ENCODE measurements around the gene CSMD2. TPM values are rescaled to one million over a fixed set of nuclear protein-coding genes. Genes with fewer than 3 reads are reported as not detected.

CSMD2 gene
- total and polyA plus RNA-seq, 2 of the 4 experiments (the other 2 are of a cell fraction) = under 0.01 to 0.36 TPM

DNA sequence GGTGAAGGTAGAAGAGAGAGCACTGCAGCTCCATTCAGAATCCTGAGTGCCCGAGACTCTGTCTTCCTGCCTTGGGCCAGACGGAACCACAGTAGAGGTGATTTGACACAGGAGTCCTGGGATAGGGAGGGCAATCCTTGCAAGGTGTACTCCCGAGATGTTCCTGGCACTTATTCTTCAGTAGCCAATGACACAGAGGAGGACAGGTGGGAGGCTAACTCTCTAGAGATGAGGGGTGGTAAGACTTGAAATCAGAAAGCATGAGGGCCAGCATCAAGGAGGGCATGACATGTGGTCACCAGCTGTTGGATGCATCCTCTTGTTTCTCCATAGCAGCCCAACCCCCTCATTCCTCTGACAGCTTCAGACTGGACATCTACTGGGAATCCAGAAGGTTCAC, 56.3 kb downstream of the CSMD2 start:
- Histone ChIP-seq H2AK5ac (ENCODE audit: low read depth, low read length) (no peak overlapping the region), H3K14ac (replicated peaks; ENCODE audit: low read depth, low read length) (no peak overlapping the region), H3K9me1 (ENCODE audit: insufficient read depth, low read length) (no peaks in the 10 kb centered on the region), H4K5ac (ENCODE audit: low read depth, low read length) (no peak overlapping the region), H3K4ac (ENCODE audit: low read depth, low read length) (no peak overlapping the region), H3K27me3 (ENCODE audit: control insufficient read depth, insufficient read depth, low read length) (no peaks in the 10 kb centered on the region), H3K23ac (ENCODE audit: low read depth, low read length) (no peak overlapping the region), H3K4me1 (ENCODE audit: control insufficient read depth, insufficient read depth, low read length) (no peaks in the 10 kb centered on the region), H3K79me1 (ENCODE audit: low read depth in 1 of 2, low read length in 2 of 2) (no peaks in the 10 kb centered on the region), H2AFZ (replicated peaks; ENCODE audit: low read length, poor library complexity) (no peak overlapping the region), H4K91ac (ENCODE audit: insufficient read depth, low read depth, low read length) (no peak overlapping the region), H2BK120ac (ENCODE audit: low read depth, low read length) (no peak overlapping the region), H2BK20ac (ENCODE audit: low read depth, low read length) (no peak overlapping the region), H3K9ac (ENCODE audit: low read depth, low read length) (no peak overlapping the region), H3K9me3 (ENCODE audit: control insufficient read depth, insufficient read depth, low read length) (peaks cover 24% of the 10 kb centered on the region; the same call in 1 of the 2 replicates), H3K27ac (ENCODE audit: insufficient read depth, low read length) (no peak overlapping the region), H2BK15ac (ENCODE audit: low read depth, low read length) (no peak overlapping the region), H3K4me3 (ENCODE audit: insufficient read depth, low read depth, low read length) (no peak overlapping the region), H3K36me3 (ENCODE audit: control insufficient read depth, insufficient read depth, low read length) (no peaks in the 10 kb centered on the region), H3K56ac (ENCODE audit: extremely low read depth, insufficient read depth, low read length) (no peak overlapping the region), H4K8ac (ENCODE audit: low read depth in 2 of 2, low read length in 2 of 2) (no peak overlapping the region), H2AK9ac (replicated peaks; ENCODE audit: low read depth, low read length, poor library complexity) (no peak overlapping the region), H3K18ac (ENCODE audit: low read depth, low read length) (no peak overlapping the region), H3K4me2 (ENCODE audit: low read depth, low read length) (no peak overlapping the region), H4K20me1 (ENCODE audit: insufficient read depth, low read length) (no peaks in the 10 kb centered on the region), H2BK5ac (ENCODE audit: low read depth, low read length, poor library complexity, severe bottlenecking) (no peak overlapping the region)
- 50% methylated on average over 1 of the region's 3 CpGs; no CpG with 5 or more reads in 1 of the 2 experiments for whole genome bisulfite sequencing, 2 experiments (ENCODE audit: extremely low coverage in 2 of 2, insufficient read length in 1 of 2)
- no peak for ATAC-seq (ENCODE audit: low read depth)
- no peak for TF ChIP-seq RAD21 (IDR thresholded peaks at IDR 0.05; ENCODE audit: low read length)
- TF ChIP-seq SMC3 (IDR thresholded peaks at IDR 0.05; ENCODE audit: low read depth, low read length) = no peak
- no peak for TF ChIP-seq FOS (IDR thresholded peaks at IDR 0.05; ENCODE audit: low read depth, low read length)
- no peak for TF ChIP-seq CHD1 (IDR thresholded peaks at IDR 0.05; ENCODE audit: low read depth, low read length)
- TF ChIP-seq MAFK (IDR thresholded peaks at IDR 0.05; ENCODE audit: low read depth, low read length) = no peak
- TF ChIP-seq, protein P1, sequence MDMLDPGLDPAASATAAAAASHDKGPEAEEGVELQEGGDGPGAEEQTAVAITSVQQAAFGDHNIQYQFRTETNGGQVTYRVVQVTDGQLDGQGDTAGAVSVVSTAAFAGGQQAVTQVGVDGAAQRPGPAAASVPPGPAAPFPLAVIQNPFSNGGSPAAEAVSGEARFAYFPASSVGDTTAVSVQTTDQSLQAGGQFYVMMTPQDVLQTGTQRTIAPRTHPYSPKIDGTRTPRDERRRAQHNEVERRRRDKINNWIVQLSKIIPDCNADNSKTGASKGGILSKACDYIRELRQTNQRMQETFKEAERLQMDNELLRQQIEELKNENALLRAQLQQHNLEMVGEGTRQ (IDR thresholded peaks at IDR 0.05; ENCODE audit: low read depth, low read length) = no peak
- no peak for TF ChIP-seq POLR2A (IDR thresholded peaks at IDR 0.05; ENCODE audit: low read depth, low read length)
- TF ChIP-seq, protein P2, sequence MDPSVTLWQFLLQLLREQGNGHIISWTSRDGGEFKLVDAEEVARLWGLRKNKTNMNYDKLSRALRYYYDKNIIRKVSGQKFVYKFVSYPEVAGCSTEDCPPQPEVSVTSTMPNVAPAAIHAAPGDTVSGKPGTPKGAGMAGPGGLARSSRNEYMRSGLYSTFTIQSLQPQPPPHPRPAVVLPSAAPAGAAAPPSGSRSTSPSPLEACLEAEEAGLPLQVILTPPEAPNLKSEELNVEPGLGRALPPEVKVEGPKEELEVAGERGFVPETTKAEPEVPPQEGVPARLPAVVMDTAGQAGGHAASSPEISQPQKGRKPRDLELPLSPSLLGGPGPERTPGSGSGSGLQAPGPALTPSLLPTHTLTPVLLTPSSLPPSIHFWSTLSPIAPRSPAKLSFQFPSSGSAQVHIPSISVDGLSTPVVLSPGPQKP (IDR thresholded peaks at IDR 0.05; ENCODE audit: borderline replicate concordance, low read depth, low read length) = no peak
- TF ChIP-seq RFX5 (IDR thresholded peaks at IDR 0.05; ENCODE audit: low read depth, low read length) = no peak
- no peak for TF ChIP-seq CEBPB (IDR thresholded peaks at IDR 0.05; ENCODE audit: low read depth, low read length)
- TF ChIP-seq, protein P3, sequence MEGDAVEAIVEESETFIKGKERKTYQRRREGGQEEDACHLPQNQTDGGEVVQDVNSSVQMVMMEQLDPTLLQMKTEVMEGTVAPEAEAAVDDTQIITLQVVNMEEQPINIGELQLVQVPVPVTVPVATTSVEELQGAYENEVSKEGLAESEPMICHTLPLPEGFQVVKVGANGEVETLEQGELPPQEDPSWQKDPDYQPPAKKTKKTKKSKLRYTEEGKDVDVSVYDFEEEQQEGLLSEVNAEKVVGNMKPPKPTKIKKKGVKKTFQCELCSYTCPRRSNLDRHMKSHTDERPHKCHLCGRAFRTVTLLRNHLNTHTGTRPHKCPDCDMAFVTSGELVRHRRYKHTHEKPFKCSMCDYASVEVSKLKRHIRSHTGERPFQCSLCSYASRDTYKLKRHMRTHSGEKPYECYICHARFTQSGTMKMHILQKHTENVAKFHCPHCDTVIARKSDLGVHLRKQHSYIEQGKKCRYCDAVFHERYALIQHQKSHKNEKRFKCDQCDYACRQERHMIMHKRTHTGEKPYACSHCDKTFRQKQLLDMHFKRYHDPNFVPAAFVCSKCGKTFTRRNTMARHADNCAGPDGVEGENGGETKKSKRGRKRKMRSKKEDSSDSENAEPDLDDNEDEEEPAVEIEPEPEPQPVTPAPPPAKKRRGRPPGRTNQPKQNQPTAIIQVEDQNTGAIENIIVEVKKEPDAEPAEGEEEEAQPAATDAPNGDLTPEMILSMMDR (conservative IDR thresholded peaks at IDR 0.05; ENCODE audit: low read depth, low read length) = no peak
- intact Hi-C loops (cut with micrococcal nuclease) = no loop called here
- POLR2A ChIA-PET (ENCODE audit: unreplicated experiment) = no interaction called here
- no TSS peak for BruUV-seq (replicated peaks)
- in situ Hi-C loops (cut with MboI; ENCODE audit: low sequenced_read_pairs) = no loop called here
- DNase-seq = no peak
- CTCF ChIA-PET = no interaction called here
- dilution Hi-C loops (cut with HindIII; ENCODE audit: low sequenced_read_pairs, unreplicated experiment) = no loop called here
